Sigmoid colon (tissue), 4 donors: ENCODE measurements around the gene LIMS4.
"Not testable (repeated sequence)": the region's sequence is repeated elsewhere in the genome, so short reads cannot be mapped to it uniquely, and the experiment has no call there.

Source experiments
- POLR2A ChIP-seq, 2 donors: fragments of 450-650 bp; IDR thresholded peaks; one replicate each; pipeline ENCODE4 v1.6.1; 2016; ENCODE audit warnings: antibody characterized with exemption in 2 of 2, mild to moderate bottlenecking in 2 of 2, moderate library complexity in 2 of 2
- POLR2AphosphoS5 ChIP-seq, 4 donors: sonication (generic); formaldehyde crosslinking; IDR thresholded peaks; one replicate each; pipeline ENCODE4 v1.6.1; 2017; ENCODE audit warnings: antibody characterized with exemption in 4 of 4
- TF ChIP-seq, protein P1 (sequence below), 4 experiments: fragments of 450-650 bp in 3 of 4; fragments of 200-600 bp in 1 of 4; IDR thresholded peaks; one replicate each; pipeline ENCODE4 v1.5.1; 2016 to 2019; ENCODE audit warnings: antibody characterized with exemption in 4 of 4, mild to moderate bottlenecking in 3 of 4, moderate library complexity in 2 of 4

DNA sequence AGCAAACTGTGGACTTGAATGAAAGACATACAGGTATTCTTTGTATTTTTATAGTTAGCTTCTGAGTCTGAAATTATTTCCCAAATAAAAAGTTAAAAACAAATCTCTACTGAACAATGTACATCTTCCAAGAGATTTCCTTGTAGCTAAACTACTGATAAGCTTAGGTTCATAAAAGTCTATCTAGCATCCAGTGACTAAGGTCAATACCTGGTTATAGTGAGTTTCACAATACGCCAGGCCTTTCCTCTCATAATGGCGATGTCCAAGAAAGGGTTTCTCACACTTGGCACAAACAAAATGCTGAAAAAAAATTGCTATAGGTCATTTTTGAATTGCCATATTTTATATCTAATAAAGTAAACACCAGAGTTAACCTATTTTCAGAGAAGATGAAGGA lies 21.7 kb downstream of the LIMS4 start:
- TF ChIP-seq, protein P1, sequence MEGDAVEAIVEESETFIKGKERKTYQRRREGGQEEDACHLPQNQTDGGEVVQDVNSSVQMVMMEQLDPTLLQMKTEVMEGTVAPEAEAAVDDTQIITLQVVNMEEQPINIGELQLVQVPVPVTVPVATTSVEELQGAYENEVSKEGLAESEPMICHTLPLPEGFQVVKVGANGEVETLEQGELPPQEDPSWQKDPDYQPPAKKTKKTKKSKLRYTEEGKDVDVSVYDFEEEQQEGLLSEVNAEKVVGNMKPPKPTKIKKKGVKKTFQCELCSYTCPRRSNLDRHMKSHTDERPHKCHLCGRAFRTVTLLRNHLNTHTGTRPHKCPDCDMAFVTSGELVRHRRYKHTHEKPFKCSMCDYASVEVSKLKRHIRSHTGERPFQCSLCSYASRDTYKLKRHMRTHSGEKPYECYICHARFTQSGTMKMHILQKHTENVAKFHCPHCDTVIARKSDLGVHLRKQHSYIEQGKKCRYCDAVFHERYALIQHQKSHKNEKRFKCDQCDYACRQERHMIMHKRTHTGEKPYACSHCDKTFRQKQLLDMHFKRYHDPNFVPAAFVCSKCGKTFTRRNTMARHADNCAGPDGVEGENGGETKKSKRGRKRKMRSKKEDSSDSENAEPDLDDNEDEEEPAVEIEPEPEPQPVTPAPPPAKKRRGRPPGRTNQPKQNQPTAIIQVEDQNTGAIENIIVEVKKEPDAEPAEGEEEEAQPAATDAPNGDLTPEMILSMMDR (IDR thresholded peaks at IDR 0.05) = not testable (repeated sequence)
- not testable (repeated sequence) for TF ChIP-seq POLR2AphosphoS5, POLR2A (IDR thresholded peaks at IDR 0.05)
